Measurements from ENCODE around the gene IFNA2.
"Not testable (repeated sequence)": the region's sequence is repeated elsewhere in the genome, so short reads cannot be mapped to it uniquely, and the experiment has no call there.

The IFNA2 gene

DNA sequence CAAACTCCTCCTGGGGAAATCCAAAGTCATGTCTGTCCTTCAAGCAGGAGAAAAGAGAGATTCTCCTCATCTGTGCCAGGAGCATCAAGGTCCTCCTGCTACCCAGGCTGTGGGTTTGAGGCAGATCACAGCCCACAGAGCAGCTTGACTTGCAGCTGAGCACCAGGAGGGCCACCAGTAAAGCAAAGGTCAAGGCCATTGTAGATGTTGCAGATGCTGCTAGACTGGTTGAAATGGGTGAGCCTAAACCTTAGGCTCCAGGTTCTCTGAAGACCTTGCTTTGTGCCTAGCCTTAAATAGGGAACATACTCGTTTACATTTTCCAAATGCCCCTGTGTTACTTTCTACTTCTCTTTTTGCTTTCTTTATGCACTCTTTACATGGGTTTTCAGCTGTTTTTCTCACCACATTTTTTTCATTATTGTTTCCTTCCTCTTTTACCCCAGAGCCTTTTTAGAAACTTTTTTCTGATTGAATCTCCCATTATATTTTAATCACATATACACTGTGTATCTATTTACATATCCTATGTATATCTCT is at the start of gene IFNA2:
Gene IFNA2 (minus strand): TSS at position 268 of the 540 bp plus-strand sequence. CDS start 69 bp downstream, at position 199.
- no peak for DNase-seq (ENCODE audit: low read depth)

DNA sequence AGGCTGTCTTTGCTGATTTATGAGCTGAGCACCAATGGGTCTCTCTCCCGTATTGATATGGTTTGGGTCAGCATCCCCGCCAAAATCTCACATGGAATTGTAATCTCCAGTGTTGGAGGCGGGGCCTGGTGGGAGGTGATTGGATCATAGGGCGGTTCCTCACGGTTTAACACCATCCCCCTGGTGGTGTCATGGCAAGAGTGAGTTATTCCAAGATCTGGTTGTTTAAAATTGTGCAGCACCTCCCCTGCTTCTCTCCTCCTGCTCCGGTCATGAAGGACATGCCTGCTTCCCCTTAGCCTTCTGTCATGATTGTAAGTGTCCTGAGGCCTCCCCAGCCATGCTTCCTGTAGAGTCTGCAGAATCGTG is 49.8 kb upstream of the IFNA2 start:
- DNase-seq (ENCODE audit: low read depth) = not testable (repeated sequence)

DNA sequence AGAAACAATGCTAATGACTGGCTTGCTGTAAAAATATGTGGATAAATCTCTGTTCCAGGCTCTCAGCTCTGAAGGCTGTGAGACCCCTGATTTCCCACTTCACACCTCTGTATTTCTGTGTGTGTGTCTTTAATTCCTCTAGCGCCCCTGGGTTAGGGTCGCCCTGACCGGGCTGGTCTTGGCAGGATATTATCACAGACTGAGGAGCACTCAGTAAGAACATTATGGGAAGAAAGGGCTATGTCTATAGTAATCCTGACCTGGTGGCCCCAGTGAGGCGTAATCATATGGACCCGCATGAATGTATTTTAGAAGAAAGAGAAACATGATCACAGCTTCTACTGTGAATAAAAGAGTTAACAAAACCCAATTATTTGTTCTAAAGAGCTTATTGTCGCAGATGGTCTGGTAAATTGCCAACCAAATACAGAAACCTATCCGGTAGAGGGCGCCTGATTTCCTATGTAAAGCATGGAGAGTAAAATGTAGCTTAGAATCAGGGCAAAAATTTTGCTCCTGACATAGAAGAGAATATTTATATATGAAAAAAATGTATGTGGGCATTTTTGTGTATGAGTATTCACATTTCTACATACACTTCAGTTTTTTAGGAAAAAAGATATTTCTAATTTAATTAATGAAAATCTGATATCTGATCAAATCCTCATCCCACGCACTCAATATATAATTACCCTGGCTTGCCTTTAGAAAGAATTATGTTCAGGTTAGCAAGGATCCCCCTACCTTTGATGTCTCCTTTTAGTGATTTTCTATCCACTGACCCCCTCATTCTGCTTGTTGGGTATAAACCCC is 49.2 kb upstream of the IFNA2 start:
- DNase-seq (ENCODE audit: low read depth) = no peak

DNA sequence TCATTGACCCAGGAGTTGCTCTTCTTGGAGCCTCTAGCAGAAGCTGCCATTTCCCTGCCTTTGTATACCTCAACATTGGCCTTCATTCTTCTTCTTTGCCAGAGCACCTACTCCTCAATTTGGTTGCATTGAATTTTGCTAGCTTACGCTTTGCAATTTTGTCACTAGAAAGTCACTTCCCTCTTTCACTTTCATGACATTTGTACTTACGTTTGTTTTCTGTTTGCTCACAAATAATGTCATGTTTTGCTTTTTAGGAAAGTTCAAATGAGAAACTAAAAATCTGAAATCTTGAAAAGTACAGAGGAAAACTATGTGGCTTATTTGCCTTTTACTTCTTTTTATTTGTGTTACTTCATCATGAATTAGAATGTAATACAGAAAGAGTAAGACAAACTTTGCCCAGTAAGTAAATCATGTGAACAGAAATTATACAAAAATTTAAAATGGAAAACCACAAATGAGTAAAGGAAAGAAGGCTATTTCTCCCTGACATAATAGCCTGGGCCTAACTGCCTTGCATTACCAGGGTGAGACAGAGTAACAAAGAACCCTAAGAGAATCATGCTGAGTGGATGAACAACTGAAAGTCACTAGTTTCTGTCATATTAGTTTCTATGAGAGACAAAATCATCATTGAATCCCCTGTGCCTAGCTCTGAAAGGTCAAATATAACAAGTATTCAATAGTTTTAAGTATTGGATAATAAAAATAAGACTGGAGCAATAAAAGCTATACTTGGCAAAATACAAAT is 47.7 kb upstream of the IFNA2 start:
- no peak for DNase-seq (ENCODE audit: low read depth)

DNA sequence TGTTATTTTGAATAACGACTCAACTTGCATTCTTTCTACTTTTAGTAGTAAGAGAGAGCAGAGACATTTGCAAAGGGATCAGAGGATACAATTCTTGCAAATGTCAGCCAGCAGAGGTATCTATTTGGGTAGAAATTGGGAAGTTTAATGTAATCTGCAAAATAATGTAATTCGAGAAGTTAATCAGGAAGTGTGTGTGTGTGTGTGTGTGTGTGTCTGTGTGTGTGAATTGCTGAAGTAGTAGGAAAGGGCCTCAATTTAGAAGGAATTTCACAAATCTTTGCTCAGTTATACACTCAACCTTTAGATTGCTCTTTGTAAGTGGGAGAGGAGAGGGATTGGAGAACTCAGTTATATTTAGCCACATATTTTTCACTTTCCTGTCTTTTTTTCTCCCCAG is 44.0 kb upstream of the IFNA2 start:
- DNase-seq (ENCODE audit: low read depth) = no peak

DNA sequence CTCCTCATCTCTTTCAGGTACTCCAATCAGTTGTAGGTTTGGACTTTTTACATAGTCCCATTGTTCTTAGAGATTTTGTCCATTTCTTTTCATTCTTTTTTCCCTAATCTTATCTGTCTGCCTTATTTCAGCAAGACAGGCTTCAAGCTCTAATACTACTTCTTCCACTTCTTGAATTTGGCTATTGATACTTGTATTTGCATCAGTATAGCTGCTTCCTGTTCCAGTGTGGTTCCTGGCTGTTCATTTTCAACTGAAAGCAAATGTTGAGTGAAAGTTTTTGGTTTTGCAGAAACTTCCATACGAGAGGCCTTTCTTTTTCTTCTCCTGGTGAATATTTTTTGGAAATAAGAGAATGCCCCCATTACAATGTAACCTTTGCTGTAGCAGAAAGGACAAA is 43.0 kb upstream of the IFNA2 start:
- DNase-seq (ENCODE audit: low read depth) = no peak

DNA sequence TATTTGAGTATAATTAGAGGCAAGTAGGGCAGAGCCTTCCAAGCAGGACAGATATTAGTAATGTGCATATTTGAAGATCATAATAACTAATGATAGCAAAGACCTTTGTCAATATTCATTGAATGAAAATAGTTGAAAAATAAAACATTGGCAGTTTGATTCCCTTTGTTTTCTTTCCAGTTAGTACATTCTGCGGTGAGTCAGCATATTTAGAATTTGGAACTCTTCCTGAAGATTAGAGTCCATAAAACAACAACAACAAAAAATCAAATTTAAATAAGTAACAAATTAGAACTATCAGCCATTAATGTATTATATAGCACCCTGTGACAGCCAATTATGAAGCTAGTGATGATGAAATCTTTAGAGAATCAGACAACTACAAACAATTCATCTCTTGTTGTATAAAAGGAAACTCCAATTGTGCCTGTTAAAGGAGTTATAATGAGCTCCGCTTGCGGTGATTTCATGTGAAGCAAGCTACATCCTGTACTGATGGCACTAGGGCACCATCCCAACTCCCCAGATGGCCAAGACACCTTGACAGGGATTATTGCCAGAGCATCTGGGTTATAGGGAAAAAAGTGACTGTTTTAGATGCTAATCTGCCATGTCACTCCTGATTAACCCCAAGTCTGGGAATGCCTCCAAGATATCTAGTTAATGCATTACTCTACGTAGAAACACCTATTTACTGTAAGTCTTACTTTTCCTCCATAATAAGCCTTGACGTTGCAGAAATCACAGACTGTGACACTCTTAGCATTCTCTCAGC is 30.5 kb upstream of the IFNA2 start:
- DNase-seq (ENCODE audit: low read depth) = no peak

DNA sequence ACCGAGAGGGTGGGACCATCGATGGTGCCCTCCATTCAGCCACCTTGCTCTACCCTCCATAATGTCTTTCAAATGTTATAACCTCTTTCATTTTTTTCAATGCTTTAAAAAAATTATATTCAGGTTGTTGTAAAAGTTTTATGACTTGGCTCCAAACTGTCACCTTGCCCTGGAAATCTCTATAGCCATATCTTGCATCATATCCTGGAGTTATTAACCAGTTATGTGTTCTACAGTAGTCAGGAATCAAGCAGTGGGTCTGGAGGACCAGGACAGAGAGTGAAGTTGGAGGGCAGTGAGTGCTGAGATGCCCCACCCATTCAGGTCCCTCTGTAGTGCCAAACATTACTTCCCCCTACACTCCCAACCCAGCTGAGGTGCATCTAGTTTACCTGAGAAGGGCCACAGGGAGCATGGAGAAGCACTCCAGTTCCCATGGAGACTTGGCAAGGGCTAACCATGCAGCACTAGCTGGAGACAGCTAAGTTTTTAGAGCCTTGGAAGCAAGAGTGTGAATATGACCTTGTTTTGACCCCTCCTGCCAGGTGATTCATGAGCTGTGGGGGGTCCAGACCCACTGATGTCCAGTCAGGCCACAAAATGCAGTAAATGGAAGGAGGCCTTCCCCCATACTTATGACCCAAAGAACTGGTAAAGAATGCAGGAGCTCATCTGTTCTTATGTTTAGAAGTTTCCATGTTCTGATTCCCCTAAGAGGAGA is 29.2 kb upstream of the IFNA2 start:
- no peak for DNase-seq (ENCODE audit: low read depth)

DNA sequence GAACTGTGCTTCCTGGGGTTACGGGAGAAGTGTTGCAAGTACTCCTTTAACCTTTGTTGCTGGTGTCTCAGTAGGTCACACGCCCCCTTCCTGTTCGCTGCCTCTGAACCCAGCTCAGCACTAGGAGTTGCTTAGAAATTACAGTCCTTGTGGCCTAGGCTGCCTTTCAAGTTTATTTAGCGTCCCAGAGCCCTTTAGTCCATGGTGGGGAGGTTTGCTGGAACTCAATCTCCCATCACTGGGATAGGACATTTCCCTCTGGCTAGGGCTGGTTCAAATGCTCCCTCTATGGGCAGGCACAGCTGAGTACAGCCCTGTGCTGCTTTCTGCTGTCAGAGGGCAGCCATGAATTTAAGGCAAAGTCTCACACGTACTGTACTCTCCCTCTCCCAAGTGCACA is 28.4 kb upstream of the IFNA2 start:
- DNase-seq (ENCODE audit: low read depth) = no peak

DNA sequence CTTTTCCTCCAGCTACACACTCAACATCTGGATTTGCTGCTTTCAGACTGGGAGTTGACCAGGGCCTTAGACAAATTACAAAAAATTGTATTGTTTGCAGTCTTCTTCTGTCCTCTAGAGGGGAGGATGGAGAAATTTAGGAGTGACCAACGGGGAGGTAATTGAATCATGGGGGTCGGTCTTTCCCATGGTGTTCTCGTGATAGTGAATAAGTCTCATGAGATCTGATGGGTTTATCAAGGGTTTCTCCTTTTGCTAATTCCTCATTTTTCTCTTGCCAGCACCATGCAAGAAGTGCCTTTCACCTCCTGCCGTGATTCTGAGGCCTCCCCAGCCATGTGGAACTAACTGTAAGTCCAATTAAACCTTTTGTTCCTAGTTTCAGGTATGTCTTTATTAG is 28.0 kb upstream of the IFNA2 start:
- no peak for DNase-seq (ENCODE audit: low read depth)

DNA sequence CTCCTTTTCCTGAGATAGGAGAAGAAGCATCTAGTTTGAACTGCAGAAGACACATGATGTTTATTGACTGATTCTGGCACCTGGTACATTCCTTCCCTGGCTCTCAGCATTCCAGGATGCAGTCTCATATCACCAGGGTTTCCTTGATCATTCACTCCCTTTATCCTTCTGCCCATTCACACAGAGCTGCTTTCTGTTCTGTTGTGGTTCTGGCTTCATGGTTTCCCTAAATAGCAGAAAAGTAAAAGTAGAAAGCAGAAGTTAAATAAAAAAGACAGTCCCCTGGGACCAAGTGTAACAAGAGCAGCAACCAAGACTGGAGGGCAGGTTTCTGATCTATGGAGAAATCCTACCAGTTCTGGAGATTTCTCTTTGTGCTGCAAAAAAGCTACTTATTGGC is 26.9 kb upstream of the IFNA2 start:
- DNase-seq (ENCODE audit: low read depth) = no peak

DNA sequence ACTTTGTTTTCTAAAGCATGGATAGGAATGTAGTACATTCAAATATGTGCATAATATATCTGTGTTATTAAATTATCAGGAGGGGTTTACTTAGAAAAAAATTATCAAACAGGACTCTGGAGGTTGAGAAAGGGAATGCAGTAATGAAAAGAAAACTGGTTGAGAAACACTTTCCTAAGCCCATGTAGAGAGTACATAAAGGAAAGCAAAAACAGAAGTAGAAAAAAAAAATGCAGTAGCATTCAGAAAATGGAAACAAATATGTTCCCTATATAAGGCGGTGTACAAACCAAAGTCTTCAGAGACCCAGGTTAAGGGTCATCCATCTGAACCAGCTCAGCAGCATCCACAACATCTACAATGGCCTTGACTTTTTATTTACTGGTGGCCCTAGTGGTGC is 23.6 kb upstream of the IFNA2 start, which contains the start of gene IFNA8:
Gene IFNA8 (plus strand): TSS at position 301 of the 400 bp plus-strand sequence. CDS start 60 bp downstream, at position 361.
- DNase-seq (ENCODE audit: low read depth) = no peak

DNA sequence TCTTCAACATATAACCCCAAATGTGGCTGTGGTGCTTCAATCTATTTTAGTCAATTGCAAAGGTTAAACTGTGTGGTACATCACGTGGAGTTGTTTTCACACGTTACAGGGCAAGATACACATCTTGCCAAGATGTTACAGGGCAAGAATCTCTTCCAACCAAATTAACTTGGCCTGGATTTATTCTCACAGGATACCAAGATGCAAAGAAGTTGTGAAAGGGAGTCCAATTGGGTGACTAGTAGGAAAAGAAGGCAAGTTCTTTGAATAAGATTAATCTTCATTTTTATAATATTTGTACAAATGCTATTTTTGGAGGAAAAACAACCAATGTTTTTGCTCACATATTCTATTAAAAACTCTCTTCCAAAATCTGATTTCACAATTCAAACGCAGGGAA is 18.9 kb upstream of the IFNA2 start:
- DNase-seq (ENCODE audit: low read depth) = no peak

DNA sequence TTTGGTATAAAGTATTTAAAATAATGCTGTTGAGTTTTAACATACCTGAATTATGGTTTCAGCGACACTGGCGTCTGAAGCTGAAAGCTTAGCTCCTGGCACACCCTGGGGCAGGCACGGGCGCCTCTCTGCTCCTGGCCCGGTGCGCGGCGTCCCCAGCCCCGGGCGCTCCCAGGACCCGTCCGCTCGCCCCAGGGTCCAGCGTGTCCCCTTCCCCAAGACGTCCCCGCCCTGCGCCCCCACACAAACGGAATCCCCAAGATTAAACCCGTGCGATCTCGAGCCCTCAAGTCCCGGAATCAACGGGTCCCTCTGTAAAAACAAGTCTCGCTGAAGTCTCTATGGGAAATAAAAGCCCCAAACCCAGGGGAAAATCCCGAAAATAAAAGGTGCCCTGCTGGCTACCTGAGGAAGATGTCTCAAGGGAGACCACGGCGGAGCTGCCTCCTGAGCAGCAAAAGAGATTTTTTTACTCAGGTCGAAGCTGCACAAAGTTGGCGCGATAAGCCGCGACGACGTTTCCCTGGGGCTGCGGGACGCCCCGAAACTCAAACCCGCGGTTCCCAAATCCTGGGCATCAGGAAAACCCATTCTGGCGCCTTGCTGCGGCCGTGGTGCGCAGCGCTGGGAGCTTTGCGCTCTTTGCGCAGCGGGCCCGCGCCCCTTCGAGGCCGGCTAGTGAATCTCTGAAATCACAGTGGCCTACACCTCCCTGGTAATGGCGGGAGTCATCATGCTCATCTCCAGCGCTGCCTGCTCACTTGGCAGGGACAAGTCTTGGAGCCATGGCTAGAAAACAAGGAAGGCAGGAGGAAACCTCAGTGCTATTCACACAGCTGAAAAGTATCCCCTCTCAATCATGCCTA is 17.4 kb upstream of the IFNA2 start:
- DNase-seq (ENCODE audit: low read depth) = peak; percentile 19

DNA sequence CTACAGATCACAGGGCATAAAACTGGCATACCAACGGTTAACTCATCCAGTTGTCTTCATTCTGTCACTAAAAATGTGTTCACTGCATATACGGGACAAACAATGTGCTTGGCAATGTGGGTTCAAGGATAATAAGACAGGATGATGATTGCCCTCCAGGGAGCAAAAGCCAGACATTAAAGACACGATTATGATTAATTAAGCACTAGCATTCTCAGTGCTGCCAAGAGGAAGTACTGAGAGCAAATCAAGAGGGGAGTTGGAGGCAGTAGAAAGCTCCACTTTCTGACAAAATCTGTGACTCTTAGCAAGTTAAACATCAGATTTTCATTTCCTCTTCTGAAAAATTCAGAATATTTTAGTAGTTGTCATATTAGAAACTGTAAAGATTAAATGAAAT is 14.8 kb upstream of the IFNA2 start:
- no peak for DNase-seq (ENCODE audit: low read depth)

DNA sequence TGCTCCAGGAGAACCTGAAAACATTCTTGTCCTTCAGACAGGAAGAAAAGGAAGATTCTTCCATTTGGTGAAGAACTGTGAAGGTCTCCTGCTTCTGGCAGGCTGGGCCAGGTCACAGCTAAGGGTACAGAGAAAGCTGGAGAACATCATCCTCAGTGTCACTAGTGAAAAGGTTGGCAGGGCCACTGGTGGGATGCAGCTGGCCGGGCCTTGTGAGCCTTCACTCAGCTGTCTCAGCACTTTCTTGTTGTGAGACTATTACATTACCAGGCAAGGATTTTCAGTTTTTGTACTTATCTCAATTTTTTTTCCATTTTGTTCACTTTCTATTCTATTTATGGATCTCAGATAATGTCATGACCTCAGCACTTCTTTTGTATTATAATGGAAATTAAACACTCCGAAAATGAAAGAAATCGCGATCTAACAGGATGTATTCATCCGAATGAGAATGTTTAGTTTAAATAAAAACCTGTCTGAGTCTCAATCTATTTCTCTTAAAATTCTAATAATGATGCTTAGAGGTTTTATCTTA is 13.8 kb upstream of the IFNA2 start:
- no peak for DNase-seq (ENCODE audit: low read depth)

DNA sequence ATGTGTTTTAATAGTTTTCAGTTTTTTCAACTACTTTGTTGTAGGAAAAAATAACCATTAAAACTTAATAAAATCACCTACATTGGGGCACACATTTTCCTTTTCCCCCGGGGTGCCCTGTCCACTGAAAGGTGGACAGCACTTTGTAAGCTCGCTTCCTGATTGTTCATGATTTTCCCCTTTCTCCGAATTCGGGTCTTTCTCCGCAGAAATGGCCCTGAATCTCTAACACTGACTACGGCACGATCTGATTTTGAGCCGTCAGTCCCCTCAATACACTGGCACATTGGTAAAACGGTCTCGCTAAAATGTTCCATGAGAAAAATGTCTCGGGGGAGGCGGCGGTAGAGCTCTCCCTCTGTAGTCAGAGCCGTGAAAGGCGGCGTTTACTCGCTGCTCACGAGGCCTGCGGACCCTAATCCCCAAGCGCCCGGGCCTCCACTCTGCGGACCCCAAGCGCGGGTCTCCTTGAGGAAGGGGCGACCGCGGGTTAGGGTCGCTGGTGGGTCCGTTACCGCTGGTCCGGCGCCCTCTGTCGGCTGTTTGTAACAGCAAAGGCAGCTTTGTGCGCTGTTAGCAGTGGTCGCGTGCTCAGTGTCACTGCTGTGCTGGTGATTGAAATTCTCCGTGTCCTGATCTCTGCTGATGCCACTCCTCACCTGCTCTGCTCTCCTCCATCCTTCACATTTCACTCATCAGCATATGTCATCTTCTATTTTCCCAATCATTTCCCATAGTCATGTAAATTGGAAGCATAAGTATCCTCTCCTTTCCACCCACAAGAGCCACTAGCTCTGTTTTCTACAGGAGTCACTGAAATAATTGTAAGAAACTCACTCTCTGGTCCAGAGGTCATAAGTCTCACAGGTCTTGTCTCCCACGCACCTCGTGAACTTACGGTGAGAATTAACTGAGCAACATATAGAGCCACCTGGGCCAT is 10.8 kb upstream of the IFNA2 start:
- DNase-seq (ENCODE audit: low read depth) = peak; percentile 42

DNA sequence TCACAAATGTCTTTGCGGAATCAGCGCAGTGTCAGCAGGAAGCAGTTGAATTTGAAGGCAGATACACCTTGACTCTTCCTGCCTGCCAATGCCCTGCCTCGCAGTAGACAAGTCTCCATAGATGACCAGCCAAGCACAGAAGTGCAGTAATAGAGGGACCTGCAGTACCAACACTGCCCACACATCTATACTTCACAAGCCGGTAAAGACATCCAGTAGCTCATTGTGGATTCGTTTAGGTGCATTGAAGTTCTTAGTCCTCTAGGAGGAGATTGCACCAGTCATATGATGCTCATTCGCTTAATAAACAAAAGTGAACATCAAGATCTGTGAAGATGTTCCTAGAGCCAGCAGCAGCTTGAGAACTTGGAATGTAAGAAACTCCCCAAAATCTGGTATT is 7.1 kb upstream of the IFNA2 start:
- no peak for DNase-seq (ENCODE audit: low read depth)

DNA sequence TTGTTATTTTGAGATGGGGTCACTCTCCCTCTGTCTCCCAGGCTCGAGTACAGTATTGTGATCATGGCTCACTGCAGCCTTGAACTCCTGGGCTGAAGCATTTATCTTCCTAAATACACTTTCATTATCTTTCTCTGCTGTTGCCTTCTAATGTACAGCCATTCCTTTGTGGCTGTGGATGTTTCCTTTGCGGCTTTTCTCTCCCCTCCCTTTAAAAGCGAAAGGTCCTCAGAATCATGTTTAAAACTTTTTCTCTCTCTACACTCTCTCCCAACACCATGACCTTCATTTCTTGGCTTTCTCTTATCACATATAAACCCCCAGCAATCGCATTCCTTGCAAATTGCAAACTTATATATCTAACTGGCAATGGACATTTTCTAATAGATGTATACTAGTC is 1.6 kb downstream of the IFNA2 start:
- no peak for DNase-seq (ENCODE audit: low read depth)

Measured in activated T-cell treated with anti-CD3 and anti-CD28 coated beads for 48 hours (primary cell).